GM19035 (cell line): ENCODE data around the gene COL27A1.

ENCODE experiments used
- ATAC-seq: cut with Tn5 transposase; IDR thresholded peaks from one replicate; pipeline ENCODE4 v1.9.1; 2021; ENCODE audit not compliant: unreplicated experiment

Gene COL27A1

DNA sequence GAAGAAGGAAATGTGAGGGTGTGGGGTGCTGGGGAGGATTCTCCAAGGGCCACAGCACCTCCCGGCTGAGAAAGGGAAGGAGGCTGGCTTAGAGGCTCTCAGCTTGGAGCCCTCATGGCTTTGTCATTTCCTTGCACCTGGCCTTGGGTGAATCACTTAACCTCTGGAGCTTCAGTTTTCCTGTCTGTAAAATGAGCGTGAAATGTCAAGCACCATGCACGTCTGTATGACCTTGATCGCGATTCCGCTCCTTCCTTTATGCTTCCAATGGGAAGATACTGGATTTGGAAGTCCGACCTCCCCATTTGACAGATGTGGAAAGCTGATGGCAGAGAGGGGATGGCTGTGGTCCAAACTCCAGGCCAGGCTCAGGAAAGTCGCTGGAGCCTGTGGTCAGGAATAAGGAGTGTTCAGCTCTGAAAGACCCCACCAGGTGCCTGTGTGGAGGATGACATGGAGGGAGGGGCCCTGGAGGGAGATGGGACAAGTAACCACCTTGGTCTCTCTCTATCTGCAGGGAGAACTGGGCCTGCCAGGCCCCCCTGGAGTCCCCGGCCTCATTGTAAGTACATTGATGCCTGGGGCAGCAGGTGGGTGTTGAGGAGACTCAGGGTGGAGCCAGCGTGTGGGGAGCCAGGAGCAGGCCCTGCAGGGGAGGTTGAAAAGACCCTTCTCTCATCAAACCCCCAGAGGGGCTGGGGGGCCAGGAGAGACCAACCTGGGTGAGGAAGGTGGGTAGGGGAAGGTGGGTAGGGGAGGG is 66.5 kb downstream of the COL27A1 start:
- ATAC-seq, result no peak

DNA sequence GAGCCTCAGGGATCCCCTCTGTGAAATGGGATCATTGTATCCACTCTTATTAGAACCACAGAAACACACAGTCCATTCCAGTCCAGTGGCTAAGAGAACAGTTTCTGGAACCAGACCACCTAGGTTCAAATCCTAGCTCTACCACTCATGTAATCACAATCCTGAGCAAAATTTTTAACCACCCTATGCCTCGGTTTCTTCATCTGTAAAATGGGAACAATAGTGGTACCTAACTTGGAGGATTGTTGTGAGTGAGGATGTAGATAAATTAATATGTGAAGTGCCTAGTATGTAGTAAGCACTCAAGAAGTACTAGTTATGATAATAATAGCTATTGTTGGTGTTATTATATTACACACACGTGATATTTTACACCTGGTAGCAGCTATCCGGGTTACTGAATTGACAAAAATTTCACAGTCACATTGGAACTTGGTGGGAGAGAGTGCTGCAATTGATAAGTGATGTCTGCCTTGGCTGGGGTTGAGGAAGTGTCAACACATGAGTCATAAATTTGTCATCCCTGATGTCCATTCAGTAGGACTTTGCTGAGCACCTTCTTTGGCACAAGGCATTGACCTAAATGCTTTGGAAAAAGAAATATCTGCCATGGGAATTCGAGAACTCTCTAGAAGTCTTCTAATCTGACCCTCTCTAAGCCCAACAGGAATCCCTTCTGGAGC is 68.4 kb downstream of the COL27A1 start:
- ATAC-seq, result no peak

DNA sequence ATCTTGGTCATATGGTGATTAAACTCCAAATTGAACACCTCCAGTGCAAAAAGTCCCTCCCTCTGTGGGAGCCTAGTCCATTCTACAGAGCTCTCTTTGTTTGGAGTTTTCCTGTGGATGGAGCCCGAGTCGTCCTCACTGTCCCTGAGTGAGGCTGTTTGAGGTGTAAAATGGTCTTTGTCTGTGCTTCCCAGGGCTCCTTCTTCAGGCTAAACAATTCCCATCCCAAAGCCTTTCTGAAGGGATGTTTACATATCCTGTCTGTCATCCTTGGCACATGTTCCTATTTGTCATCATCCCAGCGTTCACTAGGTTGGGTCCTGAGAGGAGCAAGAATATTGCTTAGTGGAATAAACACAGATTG is 68.9 kb downstream of the COL27A1 start:
- ATAC-seq, result no peak

DNA sequence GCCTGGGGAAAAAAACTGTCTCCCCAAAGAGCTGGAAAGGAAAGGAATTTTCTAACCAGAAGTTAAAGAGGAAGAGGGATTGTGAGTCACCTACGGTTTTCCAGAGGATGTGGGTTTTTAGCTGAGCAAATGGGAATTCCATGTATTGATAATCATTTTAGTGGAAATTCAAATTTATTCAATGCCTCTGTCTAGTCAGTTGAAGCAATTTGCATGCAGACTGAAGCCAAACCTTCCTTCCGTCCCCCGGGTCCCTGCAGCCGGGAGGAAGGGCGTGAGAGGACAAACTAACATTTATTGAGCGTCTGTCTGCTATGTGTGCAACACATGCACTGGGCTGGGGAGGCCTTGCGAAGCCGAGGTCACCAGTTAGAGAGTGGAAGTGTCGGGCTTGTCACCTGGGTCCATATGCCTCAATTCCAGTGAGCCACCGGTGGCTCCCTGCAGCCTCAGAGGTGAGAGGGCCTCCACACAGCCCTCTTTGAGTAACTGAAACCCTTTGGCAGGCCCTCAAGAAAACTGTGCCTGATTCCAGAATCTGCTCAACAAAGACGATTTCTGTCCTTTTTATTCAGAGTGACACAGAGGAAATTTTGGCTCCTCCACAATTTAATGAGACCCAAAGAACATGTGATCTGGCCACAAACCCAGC is 70.3 kb downstream of the COL27A1 start:
- ATAC-seq, result no peak

DNA sequence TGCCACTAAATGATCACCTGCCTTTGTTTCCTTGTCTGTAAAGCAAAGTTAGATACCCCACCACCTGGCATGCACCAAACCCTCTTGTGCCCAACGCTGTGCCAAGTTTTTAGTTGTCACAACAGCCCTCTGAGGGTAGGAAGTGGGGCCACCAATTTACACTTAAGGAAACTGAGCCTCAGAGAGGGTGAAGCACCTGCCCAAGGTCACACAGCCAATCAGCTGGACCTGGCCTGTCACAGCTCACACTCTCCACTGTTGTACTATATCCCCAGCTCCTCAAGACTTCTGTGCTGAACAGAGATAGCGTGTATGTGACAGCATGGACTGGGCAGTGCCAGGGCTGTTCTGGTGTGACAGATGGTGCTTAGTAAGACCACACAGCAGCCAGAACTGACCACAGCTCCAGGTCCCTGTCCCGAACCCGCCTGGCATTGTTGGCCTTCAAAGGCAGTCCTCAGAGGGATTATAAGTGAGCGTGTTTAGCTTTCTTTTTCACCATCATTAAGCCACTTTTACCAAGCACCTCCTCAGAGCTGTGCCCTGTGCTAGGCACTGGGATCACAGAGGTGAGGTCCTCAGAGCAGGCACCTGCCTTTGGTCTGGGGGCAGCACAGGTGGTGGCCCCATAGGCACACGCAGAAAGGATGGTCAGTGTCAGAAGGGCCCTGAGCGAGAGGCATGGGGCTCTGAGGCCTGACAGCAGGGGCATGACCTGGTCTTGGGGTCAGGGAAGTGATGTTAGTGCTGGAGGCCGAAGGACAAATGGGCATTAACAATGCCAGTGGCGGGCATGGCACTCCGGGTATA is 71.1 kb downstream of the COL27A1 start:
- ATAC-seq, result no peak

DNA sequence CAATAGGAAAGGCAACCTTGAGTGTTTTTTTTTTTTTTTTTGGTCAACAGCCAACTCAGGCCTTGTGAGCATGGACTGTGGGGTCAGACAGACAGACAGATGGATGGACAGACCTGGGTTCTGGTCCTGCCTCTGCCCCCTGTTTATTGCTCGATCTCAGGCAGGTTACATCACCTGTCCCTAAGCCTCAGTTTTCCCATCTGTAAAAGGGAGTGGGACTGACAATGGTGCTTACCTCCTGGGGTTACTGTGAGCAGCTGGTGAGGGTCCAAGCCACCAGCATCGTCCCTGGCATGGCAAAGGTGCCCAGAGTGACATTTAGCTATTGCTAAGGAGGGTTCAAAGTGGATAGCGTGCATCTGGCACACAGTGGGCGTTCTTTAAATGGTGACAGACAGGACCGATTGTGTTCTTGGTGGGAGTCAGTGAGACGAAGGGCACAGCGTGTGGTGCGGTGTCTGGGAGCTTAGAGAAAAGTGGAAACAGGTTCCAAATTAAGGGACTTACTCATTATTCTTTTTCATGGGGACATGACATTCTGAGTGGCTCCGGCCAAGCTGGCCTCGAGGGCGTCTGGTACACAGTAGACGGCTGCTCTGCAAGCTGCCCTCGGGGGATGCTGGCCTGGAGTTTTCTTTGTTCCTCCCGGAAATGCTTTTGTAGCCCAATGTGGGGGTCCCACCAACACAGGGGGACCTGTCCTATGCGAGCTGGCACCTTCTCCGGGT is 72.1 kb downstream of the COL27A1 start:
- no peak for ATAC-seq

DNA sequence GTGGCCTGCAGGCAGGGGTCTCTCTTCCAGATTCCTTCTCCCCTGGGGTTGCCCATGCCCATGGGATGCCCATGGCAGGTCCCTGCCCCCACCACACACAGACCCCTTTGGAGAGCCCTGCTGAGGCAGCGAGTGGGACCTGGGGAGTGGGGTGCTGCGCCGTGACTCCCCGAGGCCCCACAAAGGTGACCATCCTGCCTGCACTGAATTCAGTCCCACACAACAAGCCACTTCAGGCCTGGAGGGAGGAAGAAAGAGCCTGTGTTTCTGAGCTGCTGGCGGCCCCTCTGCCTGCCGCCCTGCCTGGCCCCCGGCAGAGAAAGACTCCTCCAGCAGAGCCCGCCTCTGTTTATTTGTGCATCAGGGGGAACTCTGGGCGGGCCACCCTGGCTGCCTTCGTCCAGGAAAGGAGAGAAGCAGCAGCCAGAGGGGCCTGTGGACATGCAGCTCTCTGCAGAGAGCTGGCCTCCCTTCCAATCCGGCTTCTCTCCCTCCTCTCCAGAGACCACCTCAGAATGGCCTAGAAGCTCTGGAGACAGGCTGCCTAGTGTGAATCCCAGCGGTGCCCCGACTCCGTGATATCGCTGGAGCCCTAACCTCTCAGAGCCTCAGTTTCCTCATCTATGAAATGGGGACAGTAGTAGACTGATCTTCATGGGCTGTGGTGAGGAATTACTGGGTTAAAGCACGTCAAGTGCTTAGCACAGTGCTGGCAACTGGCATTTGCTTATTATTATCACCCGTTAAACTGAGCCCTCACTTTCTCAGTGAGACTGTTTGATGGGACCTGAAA is 72.9 kb downstream of the COL27A1 start:
- no peak for ATAC-seq

DNA sequence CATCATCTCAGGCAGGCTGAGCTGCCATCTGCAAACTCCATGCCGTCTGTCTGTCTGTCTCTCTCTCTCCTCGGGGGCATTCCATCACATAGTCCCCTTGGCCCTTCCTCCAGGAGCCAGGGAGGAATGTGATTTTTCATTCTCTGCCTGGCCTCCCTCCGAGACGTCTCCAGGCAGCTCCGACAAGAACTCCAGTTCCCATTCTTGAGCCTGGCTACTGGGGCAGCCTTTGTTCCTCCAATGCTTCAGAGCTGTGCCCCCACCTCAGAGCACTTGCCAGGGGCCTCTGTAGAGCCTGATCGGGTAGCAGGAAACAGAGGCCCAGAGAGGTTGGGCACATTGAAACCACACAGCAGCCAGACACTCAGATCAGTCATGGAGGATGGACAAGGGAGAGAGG is 74.0 kb downstream of the COL27A1 start:
- no peak for ATAC-seq

DNA sequence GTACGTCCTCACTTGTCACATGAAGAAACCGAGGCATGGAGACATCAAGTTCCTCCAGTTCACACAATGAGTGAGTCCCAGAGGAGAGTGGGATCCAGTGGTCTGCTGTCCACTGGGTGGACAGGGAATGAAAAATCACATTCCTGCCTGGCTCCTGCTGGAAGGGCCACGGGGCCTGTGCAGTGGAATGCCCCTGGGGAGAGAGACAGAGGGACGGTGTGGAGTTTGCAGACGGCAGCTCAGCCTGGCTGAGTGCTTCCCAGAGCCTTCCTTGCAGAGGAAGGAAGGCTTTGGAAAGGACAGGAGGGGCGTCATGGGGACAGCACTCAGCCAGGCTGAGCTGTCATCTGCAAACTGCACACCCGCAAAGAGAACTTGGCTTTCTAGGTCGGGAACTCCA is 74.7 kb downstream of the COL27A1 start:
- no peak for ATAC-seq

DNA sequence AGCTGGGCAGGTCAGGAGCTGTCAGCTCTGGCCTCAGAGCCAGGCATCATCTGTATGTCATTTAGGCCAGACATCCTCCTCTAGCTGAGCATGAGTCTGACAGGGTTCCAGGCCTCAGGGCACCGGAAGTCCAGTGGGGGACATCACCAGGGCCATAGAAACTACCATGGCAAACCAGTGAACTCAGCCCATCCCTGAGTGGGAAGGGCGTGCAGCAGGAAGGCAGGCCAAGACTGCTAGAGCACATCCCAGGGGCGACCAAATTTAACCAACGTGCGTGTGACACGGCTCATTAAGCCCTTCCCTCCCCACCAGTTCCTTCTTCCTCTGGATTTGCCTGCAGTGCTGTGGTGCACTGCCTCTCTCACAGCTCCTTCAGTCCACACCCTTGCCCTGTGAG is 75.9 kb downstream of the COL27A1 start:
- no peak for ATAC-seq

DNA sequence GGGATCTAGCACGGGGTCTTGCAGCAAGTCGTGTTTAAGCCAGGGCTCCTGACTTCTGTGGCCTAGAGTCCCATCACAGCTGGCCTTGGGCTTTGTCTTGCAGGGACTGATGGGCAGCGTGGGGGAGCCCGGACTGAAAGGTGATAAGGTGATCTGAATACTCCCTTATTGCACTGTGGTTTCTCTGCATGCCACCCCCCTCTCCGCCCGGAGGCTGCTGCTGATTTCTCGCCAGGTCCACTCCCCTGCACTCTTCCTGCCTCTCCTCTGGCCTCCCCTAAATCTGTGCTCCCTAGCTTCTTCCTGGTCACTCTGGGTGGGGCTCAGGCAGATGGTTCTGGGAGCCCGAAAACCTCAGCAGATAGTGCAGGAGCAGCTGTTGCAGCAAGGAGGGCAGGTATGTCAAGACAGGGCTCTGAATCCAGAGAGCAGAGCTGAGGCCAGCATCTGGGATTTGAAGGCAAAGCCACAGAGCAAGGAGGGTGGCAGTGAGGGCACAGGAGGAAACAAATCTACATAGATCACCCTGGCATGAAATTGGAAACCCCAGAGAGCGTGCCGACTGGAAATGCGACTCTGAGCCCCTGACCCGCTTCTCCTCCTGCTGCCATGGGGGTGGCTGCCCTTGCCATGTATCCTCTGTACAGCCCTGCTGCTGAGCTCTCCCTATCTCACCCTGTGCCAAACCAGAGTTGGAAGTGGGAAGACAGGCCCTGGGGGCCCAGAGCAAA is 76.5 kb downstream of the COL27A1 start:
- no peak for ATAC-seq

DNA sequence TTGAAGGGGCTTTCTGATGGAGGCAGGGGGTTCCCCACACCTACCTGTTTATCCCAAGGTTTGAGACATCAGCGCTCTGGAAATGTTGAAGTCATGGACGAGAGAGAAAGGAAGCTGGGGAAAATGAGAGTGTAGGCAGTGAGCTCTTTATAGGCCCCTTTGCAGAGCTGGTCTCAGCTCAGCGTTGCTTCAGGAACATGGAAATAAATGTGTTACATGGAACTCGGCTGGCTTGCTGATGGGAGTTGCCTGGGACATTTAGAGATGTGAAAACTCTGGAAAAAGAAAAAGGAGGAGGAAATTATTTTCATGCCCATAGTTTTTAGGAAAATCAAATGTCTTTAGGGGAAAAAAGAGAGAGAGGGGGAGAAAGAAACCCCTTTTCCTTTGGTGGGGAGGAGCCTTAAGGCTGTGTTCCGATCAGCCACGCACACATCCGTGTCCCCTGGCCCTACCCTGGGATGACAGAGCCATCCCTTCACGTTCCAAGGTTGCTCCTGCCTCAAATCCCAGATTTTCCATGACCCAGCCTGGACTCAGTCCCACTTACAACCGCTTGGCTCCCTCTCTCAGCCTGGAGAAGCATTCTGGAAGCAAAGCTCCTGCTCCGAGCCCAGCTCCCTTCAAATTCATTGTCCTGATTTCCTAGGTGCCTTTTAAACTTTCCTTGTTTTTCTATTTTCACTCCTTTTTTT is 78.3 kb downstream of the COL27A1 start:
- no peak for ATAC-seq

DNA sequence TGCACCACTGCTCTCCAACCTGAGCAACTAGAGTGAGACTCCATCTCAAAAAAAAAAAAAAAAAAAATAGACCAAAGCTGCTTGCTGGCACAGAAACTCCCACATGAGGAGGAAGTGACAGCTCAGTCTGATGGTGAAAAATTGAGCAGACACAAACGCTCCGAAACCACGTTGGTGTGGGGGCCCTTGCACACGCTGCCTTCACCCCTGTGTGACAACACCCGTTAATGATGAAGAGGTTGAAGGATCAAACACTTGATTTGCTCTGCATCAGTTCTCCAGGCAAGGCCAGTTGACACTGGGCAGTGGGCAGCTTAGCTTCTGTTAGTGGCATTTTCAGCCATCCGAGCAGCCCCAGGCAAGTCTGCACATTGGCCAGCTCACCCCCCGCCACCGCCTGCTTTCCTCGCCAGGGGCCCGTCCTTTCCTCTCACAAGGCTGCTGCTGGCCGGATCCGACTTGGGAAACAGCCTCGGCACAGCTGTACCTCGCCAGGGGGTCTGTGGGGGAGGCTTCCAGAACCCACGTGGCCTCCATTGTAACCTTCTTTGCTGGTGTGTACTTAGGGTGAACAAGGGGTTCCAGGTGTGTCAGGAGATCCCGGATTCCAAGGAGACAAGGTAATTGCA is 79.8 kb downstream of the COL27A1 start:
- no peak for ATAC-seq

DNA sequence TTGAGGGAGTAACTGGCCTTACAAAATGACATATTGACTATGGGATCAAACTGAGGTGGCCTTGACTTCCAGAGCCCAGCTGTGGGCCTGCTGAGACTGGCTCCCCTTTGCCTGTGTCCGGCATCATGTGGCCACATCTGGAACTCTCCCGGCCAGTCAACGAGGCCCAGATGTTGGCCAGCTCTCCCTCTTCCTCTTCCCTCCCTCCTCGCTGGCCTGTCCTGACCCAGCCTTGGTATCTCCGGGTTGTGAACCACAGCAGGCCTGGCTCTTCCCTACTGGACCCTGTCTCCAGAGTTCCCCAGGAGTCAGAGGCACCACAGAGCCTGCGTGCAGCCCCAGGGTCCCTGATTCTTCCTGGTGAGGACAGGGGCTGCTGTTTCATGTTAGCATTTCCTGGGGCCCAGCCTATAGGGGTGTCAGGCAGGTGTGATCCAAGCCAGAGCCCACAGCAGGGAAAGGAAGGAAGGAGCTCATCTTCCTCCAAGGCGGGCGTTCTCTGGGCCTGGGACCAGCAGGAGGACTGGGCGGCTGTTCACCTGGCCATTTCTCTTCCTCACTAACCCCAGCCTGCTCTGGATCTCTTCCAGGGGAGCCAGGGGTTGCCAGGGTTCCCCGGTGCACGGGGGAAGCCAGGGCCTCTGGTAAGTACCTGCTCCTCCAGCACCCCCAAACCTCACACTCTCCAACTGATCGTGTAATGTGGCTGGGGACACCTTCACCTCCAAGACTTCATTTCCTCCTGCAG is 81.2 kb downstream of the COL27A1 start:
- ATAC-seq, result no peak

DNA sequence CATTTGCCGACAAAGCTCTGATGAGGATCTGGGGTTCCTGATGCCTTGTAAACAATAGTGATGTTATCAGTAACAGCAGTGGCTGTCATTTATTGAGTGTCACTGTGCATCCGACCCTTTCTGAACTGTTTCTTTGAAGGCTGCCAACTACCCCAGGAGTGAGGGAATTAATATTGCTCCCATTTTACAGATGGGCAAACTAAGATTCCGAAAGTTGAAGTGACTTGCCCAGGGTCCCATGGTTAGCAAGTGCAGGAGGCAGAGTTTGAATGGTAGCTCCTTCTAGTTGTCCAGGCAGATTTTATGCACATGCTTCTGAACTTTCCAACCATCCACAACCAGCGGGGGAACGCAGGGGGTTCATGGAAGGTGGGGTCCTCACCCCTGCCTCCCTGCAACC is 81.9 kb downstream of the COL27A1 start:
- no peak for ATAC-seq

DNA sequence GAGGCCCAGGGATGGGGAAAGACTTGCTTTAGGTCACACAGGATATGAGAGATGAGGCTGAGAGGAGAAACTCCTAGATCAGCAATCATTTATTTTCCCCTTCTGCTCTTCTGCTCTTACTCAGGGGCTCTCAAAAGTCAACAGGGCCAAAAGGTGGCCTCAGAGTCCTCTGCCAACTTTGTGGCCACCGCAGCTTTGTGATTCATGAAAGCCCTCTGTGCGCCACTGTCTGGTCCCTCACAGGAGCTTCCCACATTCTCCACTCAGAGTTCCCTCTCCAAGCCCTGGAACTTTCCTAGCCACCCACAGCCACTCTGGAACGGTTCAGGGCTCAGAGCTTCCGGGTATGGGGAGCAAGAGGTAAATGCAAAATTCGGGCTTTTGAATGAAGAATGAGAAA is 82.4 kb downstream of the COL27A1 start:
- no peak for ATAC-seq

DNA sequence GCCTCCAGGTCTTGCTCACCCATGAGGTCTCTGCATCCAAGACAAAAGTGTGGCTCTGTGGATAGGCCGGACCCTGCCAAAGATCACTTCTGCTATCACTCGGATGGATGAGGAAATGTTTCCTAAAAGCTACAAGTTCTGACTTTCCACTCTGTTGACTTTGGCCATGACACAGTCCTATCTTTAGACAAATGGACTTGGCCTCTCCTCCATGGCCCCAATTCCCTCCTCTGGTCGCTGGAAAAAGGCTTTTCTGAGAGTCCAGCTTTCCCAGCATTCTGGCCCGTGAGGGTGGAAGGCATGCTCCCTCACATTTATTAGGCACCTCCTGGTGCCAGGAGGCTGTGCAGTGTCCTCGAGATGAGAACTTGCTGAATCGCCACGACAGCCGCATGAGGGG is 83.1 kb downstream of the COL27A1 start:
- no peak for ATAC-seq
